ENCODE data around the gene MLLT11. TPM values are rescaled to one million over a fixed set of nuclear protein-coding genes. Genes with fewer than 3 reads are reported as not detected.

MLLT11 gene
- total RNA-seq, 4 donors from 2014 or later, result 0.47 to 6.6 (median 0.79) TPM

GRCh38 chr1:151047925-151048644 is 12.1 kb upstream of the MLLT11 start:
- DNase-seq (ENCODE audit: low spot score), result peak; percentile 37

GRCh38 chr1:151048645-151049032 is 11.6 kb upstream of the MLLT11 start:
- TF ChIP-seq CTCF (IDR thresholded peaks at IDR 0.05), result no peak
- DNase-seq (ENCODE audit: low spot score), result no peak
- no peak for ATAC-seq (ENCODE audit: low FRiP score)

More at GRCh38 chr1:151047925-151048644, 12.1 kb upstream of the MLLT11 start:
- ATAC-seq (ENCODE audit: low FRiP score), result peak; percentile 70
- TF ChIP-seq CTCF (IDR thresholded peaks at IDR 0.05), result peak in 1 of 3 donors; percentile 28

- DNase-seq (ENCODE audit: low spot score) (no peak), ATAC-seq (ENCODE audit: low FRiP score) (no peak)
- TF ChIP-seq CTCF (IDR thresholded peaks at IDR 0.05), result no peak
Measured at GRCh38 chr1:151049458-151049857, 10.7 kb upstream of the MLLT11 start.

GRCh38 chr1:151050051-151050688 is 10.0 kb upstream of the MLLT11 start:
- ATAC-seq (ENCODE audit: low FRiP score) (no peak), DNase-seq (ENCODE audit: low spot score) (no peak)
- TF ChIP-seq CTCF (IDR thresholded peaks at IDR 0.05), result no peak

GRCh38 chr1:151051356-151052009 is 8.7 kb upstream of the MLLT11 start:
- TF ChIP-seq CTCF (IDR thresholded peaks at IDR 0.05), result no peak
- DNase-seq (ENCODE audit: low spot score) (no peak), ATAC-seq (ENCODE audit: low FRiP score) (no peak)

GRCh38 chr1:151054971-151055547 is 5.1 kb upstream of the MLLT11 start:
- DNase-seq (ENCODE audit: low spot score) (no peak), ATAC-seq (ENCODE audit: low FRiP score) (no peak)
- no peak for TF ChIP-seq CTCF (IDR thresholded peaks at IDR 0.05)
